D721Med (cell line): ENCODE data around the gene NR2C1.

Experiments used
- DNase-seq: peaks from one replicate; pipeline ENCODE4 v3.0.0; 2011; ENCODE audit warnings: low spot score; ENCODE audit not compliant: insufficient read length
- FAIRE-seq: peaks from 2 replicates; lab custom pipeline; 2011; peaks lifted over from hg19 to GRCh38; lab: Jason Lieb, UNC
- TF ChIP-seq, protein P1 (sequence below): IDR thresholded peaks from 2 replicates; pipeline ENCODE4 v1.5.1; 2012; ENCODE audit warnings: mild to moderate bottlenecking, control low read depth; ENCODE audit not compliant: insufficient read depth; ENCODE audit errors: missing control alignments

NR2C1 gene

DNA sequence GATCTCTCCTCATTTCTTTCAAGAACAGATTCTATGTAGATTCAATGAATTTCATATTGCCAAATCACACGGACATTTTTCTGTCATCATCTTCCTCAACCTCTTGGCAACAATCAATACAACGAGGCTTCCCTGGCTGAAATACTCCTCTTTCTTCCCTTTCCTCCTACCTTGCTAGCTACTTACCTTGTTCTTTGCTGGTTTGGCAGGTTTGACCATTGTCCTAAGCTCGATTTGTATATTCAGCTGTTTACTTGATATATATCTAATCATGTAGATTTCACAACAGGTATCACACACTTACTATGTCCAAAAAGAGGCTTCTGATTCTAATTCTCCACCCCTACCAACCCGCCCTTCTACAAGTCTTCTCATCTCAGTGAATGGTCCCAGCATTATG, 93.5 kb downstream of the NR2C1 start:
- FAIRE-seq (no peak), DNase-seq (no peak)
- TF ChIP-seq, protein P1, sequence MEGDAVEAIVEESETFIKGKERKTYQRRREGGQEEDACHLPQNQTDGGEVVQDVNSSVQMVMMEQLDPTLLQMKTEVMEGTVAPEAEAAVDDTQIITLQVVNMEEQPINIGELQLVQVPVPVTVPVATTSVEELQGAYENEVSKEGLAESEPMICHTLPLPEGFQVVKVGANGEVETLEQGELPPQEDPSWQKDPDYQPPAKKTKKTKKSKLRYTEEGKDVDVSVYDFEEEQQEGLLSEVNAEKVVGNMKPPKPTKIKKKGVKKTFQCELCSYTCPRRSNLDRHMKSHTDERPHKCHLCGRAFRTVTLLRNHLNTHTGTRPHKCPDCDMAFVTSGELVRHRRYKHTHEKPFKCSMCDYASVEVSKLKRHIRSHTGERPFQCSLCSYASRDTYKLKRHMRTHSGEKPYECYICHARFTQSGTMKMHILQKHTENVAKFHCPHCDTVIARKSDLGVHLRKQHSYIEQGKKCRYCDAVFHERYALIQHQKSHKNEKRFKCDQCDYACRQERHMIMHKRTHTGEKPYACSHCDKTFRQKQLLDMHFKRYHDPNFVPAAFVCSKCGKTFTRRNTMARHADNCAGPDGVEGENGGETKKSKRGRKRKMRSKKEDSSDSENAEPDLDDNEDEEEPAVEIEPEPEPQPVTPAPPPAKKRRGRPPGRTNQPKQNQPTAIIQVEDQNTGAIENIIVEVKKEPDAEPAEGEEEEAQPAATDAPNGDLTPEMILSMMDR = no peak

DNA sequence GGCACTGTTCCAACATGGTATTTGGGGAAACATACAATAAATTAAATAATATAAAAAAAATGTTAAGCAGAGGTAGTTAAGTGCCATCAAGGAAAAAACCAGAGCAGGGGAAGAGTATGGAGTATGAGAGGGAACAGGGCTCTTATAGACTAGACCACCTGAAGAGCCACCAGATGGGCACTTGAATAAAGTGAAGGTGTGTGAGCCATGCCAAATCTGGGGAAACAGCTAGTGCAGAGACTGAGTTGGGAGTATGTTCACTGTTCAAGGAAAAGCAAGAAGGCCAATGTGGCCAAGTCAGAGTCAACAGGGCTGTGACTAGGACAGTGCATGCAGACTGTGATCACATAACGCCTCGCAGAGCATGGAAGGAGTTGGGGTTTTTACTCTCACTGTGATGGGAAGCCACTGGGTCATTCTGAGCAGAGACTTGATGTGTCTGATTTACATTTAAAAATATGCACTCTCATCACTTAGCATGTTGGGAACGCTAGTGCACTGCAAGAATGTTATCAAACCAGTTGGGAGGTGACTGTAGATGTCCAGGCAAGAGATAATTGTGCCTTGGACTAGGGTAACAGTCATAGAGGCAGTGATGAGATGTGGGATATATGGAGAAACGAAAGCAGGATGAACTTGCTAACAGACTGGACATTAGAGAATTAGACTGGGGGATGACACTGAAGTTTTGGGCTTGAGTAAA, 95.5 kb downstream of the NR2C1 start:
- FAIRE-seq (no peak), DNase-seq (no peak)

DNA sequence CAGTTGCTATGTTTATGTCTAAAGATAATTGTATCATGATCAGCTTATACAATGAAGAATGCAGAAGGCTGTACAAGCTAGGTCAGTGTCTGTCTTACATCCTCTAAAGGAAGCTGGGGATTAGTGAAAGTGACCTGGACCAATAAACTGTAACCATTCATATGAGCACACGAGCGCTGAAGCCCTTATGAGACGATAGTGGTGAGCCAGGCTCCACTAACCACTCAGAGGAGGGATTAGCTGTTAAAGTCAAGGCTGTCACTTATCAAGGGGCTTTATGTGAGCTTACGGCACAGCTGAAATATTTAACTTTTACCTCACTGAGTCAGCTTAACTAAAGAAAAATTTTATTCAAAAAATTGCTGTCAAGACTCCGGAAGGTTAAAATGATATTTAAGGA, 100.2 kb downstream of the NR2C1 start:
- TF ChIP-seq, protein P1 = no peak
- FAIRE-seq = peak; percentile 91
- DNase-seq = peak; percentile 29

More for the DNA sequence above, 95.5 kb downstream of the NR2C1 start:
- TF ChIP-seq, protein P1 = no peak

DNA sequence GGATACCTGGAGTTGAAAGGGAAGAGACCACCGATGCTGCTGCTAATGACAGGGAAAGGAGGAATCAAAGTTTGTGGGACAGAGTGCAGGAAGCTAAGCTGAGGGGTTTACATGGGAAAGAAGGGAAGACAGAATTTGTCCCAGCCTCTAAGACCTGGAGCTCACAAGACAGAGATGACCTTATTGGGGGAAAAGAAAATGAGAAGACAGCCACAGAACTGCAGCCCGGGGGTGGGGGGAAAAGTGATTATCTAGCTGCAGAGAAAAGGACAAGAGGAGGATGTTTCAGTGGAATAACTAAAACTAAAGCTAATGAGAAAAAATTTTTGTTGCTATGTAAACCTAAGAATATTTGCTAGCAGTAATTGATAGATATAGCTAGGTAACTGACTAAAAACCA, 100.6 kb downstream of the NR2C1 start:
- no peak for DNase-seq
- TF ChIP-seq, protein P1 = no peak
- FAIRE-seq = no peak

DNA sequence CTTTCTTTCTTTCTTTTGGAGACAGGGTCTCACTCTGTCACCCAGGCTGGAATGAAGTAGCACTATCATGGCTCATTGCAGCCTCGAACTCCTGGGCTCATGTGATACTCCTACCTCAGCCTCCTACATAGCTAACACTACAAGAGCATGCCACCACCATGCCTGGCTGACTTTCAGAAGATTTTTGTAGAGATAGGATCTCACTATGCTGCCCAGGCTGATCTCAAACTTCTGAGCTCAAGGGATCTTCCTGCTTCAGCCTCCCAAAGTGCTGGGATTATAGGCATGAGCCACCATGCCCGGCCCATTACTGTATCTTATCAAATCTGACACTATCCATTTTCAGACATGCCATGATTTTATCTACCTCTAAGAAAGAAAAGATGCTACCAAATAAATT, 101.5 kb downstream of the NR2C1 start:
- FAIRE-seq = no peak
- no peak for DNase-seq
- TF ChIP-seq, protein P1 = no peak

DNA sequence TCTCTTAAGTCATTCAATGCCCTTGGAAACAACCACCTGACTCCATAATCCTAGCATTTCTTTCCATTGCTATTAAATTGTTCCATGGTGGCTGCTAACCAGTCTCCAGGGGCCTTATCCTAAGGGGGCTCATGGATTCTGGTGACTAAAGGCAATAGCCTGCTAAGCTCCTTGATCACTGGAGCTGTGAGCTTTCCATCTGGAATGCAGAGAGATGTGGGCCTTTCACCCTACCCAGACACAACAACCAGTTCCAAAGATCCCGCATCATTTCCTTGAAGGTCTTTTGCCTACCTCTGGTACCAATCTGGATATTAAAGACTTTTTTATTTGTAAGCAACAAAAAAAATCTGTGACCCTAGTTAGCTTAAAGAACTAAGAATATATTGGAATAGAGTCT, 102.9 kb downstream of the NR2C1 start:
- TF ChIP-seq, protein P1 = no peak
- no peak for DNase-seq
- no peak for FAIRE-seq
